SH-SY5Y (cell line): ENCODE data around the gene GOLIM4.

Experiments used
- GATA2 ChIP-seq: IDR thresholded peaks from 2 replicates; pipeline ENCODE4 v1.6.1; 2011; ENCODE audit warnings: mild to moderate bottlenecking, low read depth, low read length
- GATA3 ChIP-seq: IDR thresholded peaks from 2 replicates; pipeline ENCODE4 v1.6.1; 2011; ENCODE audit warnings: low read depth, mild to moderate bottlenecking, low read length, moderate library complexity

Gene GOLIM4

GRCh38 chr3:168048414-168049330 lies 47.1 kb downstream of the GOLIM4 start:
- TF ChIP-seq GATA3 (no peak), GATA2 (no peak)

DNA sequence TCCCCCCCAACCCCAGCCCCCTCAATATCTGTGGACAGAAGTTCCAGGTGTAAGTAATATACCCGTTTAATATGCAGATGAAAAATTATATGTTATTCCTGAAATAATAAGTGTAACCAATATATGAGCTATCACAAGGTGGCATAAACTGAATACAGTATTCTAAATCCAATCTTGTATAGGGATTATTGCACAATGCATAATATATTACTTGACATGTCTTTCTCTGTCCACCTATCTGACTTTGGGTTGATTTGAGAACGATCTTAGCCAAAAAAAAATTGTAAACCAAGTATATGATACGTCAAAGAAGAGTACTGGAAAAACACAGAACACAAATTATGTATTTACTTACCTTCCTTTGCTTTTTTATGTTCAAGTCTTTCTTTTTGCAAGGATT lies 47.8 kb downstream of the GOLIM4 start:
- TF ChIP-seq GATA2 (no peak), GATA3 (no peak)

DNA sequence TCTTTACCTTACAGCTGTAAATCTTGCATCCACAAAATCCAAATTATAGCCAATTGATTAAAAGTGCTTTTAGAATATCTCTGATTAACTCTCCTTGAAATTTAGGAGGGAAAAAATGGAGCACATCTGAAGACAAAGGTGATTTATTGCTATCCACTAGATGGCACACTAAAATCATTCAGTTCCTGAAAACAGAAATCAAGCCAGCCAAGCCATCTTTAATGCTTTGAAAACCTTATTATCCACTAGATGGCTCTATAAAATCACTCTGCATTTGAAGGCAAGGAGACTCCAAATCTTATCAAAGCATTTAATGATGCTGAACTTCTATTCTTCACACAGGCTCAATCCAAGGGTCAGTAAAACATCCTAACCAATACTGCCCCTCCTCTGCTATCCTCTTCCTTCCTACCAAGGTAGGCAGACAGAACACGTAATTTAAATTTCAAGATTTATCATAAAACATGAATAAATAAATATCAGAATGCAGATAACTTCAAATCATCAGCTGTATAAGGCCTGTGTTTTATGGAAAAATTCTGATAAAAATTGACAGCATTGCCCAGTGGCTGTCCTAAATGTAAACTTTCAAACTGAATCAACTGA lies 48.4 kb downstream of the GOLIM4 start:
- no peak for TF ChIP-seq GATA2
- TF ChIP-seq GATA3: no peak

DNA sequence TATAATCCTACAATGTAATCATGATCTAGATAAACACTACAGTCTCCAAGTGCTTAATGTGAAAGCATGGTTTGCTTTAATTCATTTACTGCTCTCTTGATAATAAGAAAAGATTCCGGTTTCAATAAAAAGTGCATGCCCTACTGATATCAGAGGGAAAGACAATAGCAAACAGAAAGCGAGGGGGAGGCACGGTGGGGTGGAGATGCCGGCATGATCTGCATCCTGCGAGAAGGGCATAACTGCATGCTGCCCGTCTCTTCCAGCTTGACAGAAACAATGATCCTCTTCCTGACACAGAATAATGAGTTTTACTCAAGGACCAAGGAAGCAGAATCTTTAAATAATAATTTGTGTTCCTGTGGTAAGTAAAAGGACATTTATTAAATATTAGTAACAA lies 51.7 kb downstream of the GOLIM4 start:
- TF ChIP-seq GATA2 (no peak), GATA3 (no peak)

DNA sequence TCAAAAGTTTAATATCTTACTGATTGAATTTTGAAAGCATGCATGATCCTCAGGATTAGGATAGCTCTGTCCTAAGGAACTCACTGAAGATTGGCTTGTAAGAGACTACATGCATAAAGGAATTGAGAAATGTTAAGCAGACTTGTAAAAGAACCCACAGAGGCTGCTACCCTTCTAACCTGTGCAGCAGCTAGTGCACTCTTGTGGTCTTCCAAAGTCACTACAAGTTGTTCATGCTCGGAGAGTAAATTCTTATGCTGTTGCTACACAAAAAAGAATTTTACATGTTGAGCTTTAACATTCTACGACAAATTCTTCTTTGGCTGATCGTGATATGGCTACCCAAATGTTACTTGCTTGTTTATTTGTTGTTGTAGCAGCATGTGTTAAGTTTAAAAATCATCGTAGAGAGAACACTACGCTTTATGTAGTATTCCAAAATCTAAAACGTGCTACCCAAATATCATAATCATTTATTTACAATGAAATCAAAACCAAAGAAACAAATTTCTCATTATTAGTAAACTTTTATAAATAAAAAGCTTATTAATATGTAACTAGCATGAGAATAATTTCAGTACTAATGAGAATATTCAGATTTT lies 55.0 kb downstream of the GOLIM4 start:
- TF ChIP-seq GATA3 (no peak), GATA2 (no peak)

DNA sequence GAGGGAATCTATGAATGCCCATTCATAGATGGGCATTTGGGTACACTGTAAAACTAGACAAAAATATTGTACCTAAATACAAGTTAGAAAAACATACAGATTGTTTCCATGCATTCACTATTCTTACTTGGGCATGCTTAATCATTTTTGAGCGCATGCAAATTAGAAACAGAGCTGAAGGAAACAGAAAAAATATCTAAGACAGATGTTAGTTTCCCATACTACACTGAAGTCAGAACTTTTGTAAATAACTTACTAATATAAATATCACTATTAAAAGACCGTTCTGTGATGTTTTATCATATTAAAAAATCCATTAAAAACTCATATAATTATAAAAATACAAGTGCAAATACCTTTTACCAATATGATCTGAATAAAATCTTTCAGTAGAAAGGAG lies 58.7 kb downstream of the GOLIM4 start:
- TF ChIP-seq GATA3 (no peak), GATA2 (no peak)

DNA sequence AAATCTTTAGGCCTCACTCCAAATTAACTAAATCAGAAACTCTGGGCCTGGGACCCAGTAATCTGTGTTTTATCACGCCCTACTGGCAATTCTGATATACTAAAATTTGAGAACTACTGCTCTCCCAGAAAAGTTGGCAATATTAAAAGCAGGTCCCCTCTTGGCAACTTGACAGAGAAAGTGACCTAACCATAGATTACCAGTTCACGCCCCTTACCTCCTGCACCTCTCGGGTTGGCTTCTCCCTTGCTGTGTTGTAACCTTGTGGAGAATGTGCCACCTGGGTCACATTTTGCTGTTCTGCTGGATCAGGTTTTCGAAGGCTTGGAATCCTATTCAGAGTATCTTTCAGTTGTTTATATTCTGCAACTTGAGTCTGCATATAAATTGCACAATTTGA lies 59.1 kb downstream of the GOLIM4 start:
- TF ChIP-seq GATA2 (no peak), GATA3 (no peak)

DNA sequence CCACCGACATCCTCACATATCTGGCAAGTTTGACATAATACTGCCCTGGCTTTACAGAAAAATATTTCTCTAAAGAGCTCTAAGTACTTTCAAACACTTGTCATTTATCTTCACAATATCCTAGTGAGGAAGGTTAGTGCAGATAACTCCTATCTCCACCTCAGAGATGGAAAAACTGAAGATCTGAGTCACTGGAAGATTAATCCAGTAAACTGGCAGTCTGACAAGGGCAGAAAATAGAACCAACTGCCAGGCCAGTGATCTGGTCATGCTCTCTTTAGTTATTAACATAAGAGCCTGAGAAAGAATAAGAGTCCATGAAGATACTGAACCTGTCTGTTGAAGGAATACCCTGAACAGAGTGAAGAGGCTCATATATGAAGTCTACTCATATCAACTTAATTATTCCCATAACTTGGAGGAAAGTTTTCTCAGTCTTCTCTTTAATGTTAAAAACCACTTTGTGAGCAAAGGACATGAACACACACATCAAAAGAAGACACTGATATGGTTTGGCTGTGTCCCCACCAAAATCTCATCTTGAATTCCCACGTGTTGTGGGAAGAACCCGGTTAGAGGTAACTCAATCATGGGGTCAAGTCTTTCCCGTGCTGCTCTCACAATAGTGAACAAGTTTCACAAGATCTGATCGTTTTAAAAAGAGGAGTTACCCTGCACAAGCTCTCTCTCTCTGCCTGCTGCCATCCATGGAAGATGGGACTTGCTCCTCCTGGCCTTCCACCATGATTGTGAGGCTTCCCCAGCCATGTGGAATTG lies 61.4 kb downstream of the GOLIM4 start:
- no peak for TF ChIP-seq GATA2
- no peak for TF ChIP-seq GATA3

- TF ChIP-seq GATA3: no peak
- TF ChIP-seq GATA2: no peak
These were observed 65.1 kb downstream of the GOLIM4 start for GRCh38 chr3:168030577-168030976.

- TF ChIP-seq GATA3: no peak
These were observed 66.0 kb downstream of the GOLIM4 start for GRCh38 chr3:168029705-168030104.

DNA sequence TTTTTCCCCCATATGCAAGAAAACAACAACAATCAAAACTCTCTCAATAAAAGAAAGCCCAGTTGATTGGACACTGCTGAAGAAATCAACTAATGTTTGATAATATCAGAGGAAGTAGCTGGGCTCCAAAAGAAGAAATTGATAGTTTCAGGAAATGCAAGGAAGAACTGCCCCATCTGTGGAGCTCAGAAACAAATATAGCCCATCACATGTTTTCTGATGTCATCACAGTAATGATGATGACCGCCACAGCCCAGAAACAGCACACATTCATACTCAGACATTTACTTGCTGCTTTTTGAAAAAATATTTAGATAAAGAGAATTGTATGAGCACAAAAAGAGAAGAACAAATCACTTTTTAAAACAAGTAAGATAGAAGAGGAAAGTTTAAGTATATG lies 67.6 kb downstream of the GOLIM4 start:
- no peak for TF ChIP-seq GATA3
- TF ChIP-seq GATA2: no peak

- no peak for TF ChIP-seq GATA3
- TF ChIP-seq GATA2: no peak
These were observed 69.0 kb downstream of the GOLIM4 start for GRCh38 chr3:168026764-168027163.

DNA sequence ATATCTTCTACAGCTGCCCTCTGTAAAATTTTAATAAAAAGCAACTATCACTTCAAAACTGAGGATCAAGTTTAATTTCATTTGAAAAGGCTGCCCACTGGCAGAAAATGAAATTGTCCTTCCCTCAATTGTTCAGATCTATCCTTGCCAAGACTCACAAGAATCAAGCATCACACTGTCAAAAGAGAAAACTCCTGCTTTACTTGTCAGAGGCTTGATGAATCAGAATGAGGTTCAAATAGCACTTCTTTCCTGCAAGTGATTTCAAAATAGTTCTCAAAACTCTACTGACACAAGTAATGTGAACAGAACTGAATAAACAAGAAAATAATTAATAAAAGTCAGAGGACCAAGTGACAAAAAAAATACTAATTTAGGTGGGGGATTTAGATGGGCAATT lies 70.6 kb downstream of the GOLIM4 start:
- TF ChIP-seq GATA2 (no peak), GATA3 (no peak)

GRCh38 chr3:168024537-168024941 lies 71.2 kb downstream of the GOLIM4 start:
- TF ChIP-seq GATA3 (no peak), GATA2 (no peak)
